ENCODE data around the gene CWC27.

GRCh38 chr5:64742821-64743220 is 25.9 kb upstream of the CWC27 start:
- TF ChIP-seq CTCF (IDR thresholded peaks at IDR 0.05) (no peak), EP300 (IDR thresholded peaks at IDR 0.05) (no peak), POLR2A (IDR thresholded peaks at IDR 0.05; ENCODE audit: low read length) (no peak), CEBPB (IDR thresholded peaks at IDR 0.05) (no peak), CBX2 (IDR thresholded peaks at IDR 0.05; ENCODE audit: borderline replicate concordance, low read depth) (no peak), RCOR1 (IDR thresholded peaks at IDR 0.05; ENCODE audit: low read depth, low read length) (no peak)
- TF ChIP-seq, protein P1, sequence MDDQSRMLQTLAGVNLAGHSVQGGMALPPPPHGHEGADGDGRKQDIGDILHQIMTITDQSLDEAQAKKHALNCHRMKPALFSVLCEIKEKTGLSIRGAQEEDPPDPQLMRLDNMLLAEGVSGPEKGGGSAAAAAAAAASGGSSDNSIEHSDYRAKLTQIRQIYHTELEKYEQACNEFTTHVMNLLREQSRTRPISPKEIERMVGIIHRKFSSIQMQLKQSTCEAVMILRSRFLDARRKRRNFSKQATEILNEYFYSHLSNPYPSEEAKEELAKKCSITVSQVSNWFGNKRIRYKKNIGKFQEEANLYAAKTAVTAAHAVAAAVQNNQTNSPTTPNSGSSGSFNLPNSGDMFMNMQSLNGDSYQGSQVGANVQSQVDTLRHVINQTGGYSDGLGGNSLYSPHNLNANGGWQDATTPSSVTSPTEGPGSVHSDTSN (IDR thresholded peaks at IDR 0.05) = no peak
